Measurements from ENCODE around the gene ECSIT.
A peak's percentile ranks its signal among the peaks of the same experiment; 100 is the strongest.
"Not testable (repeated sequence)": the region's sequence is repeated elsewhere in the genome, so short reads cannot be mapped to it uniquely, and the experiment has no call there.

ECSIT gene

GRCh38 chr19:11528551-11529341 is at the start of gene ECSIT:
TSS of gene ECSIT (minus strand) at chr19:11529134. CDS start at chr19:11519170, 9,964 bp downstream.
- H3K27ac ChIP-seq: peak within 1 kb of the TSS; percentile 88
- no peaks in the 10 kb centered on the region for H3K27me3 ChIP-seq (replicated peaks)
- no peak for TF ChIP-seq CTCF (IDR thresholded peaks at IDR 0.05; ENCODE audit: low read depth, low read length, missing control alignments)
- H3K4me3 ChIP-seq (ENCODE audit: low read depth, low read length): peak within 1 kb of the TSS; percentile 85
- peak; percentile 99 for DNase-seq
- in situ Hi-C loops (cut with HindIII; ENCODE audit: low pct_ligation_motif_present, low sequenced_read_pairs): no loop called here
- no peaks in the 10 kb centered on the region for H3K36me3 ChIP-seq (replicated peaks)

- in situ Hi-C loops (cut with HindIII; ENCODE audit: low pct_ligation_motif_present, low sequenced_read_pairs): no loop called here
- no peak for DNase-seq
- Histone ChIP-seq H3K4me3 (ENCODE audit: low read depth, low read length) (peak within 1 kb of the TSS; percentile 5), H3K27ac (no peak within 1 kb of the TSS), H3K27me3 (replicated peaks) (no peaks in the 10 kb centered on the region), H3K36me3 (replicated peaks) (no peaks in the 10 kb centered on the region)
- no peak for TF ChIP-seq CTCF (IDR thresholded peaks at IDR 0.05; ENCODE audit: low read depth, low read length, missing control alignments)
These were observed 48.7 kb upstream of the ECSIT start, which contains the start of gene ACP5 for GRCh38 chr19:11577451-11578257. TSS of gene ACP5 (minus strand) at chr19:11577645. CDS start at chr19:11577317, 328 bp downstream.

- Histone ChIP-seq H3K4me3 (ENCODE audit: low read depth, low read length) (no peak overlapping the region), H3K27me3 (replicated peaks) (no peaks in the 10 kb centered on the region), H3K36me3 (replicated peaks) (no peaks in the 10 kb centered on the region), H3K27ac (no peak overlapping the region)
- in situ Hi-C loops (cut with HindIII; ENCODE audit: low pct_ligation_motif_present, low sequenced_read_pairs): no loop called here
- no peak for TF ChIP-seq CTCF (IDR thresholded peaks at IDR 0.05; ENCODE audit: low read depth, low read length, missing control alignments)
- no peak for DNase-seq
These were observed 47.3 kb upstream of the ECSIT start for GRCh38 chr19:11576227-11576626.

GRCh38 chr19:11574689-11575088 is 45.8 kb upstream of the ECSIT start:
- DNase-seq: no peak
- no peak for TF ChIP-seq CTCF (IDR thresholded peaks at IDR 0.05; ENCODE audit: low read depth, low read length, missing control alignments)
- in situ Hi-C loops (cut with HindIII; ENCODE audit: low pct_ligation_motif_present, low sequenced_read_pairs): no loop called here
- no peaks in the 10 kb centered on the region for H3K36me3 ChIP-seq (replicated peaks)
- H3K27me3 ChIP-seq (replicated peaks): no peaks in the 10 kb centered on the region
- no peak overlapping the region for H3K27ac ChIP-seq
- H3K4me3 ChIP-seq (ENCODE audit: low read depth, low read length): no peak overlapping the region

GRCh38 chr19:11573763-11574162 is 44.8 kb upstream of the ECSIT start:
- in situ Hi-C loops (cut with HindIII; ENCODE audit: low pct_ligation_motif_present, low sequenced_read_pairs); H3K27ac ChIP-seq: not testable (repeated sequence)

GRCh38 chr19:11573354-11573753 is 44.4 kb upstream of the ECSIT start:
- H3K27me3 ChIP-seq (replicated peaks); H3K4me3 ChIP-seq (ENCODE audit: low read depth, low read length); H3K27ac ChIP-seq; H3K36me3 ChIP-seq (replicated peaks); DNase-seq; in situ Hi-C loops (cut with HindIII; ENCODE audit: low pct_ligation_motif_present, low sequenced_read_pairs): not testable (repeated sequence)

More at GRCh38 chr19:11573763-11574162, 44.8 kb upstream of the ECSIT start:
- not testable (repeated sequence) for H3K36me3 ChIP-seq (replicated peaks); DNase-seq; H3K27me3 ChIP-seq (replicated peaks); H3K4me3 ChIP-seq (ENCODE audit: low read depth, low read length)

Measured in brain microvascular endothelial cell (primary cell).